Hematopoietic multipotent progenitor cell treated with erythropoietin and hydrocortisone succinate and interleukin-3 and kit ligand, for 17 days (in vitro differentiated cells): ENCODE data around the gene PRRT4.

ENCODE experiments used
- DNase-seq: peaks from one replicate; pipeline ENCODE4 v3.0.0-alpha.2; 2015; ENCODE audit warnings: low spot score

Gene PRRT4

GRCh38 chr7:128361411-128362379 is at the start of gene PRRT4:
Gene PRRT4, minus strand, starts transcription at chr7:128361690.
- no peak for DNase-seq

GRCh38 chr7:128410451-128410753 is 48.9 kb upstream of the PRRT4 start:
- no peak for DNase-seq

GRCh38 chr7:128409596-128410450 is 48.3 kb upstream of the PRRT4 start, which contains the start of gene IMPDH1:
Gene IMPDH1, minus strand, starts transcription at chr7:128409982. Its CDS starts 81 bp downstream, at chr7:128409901.
- DNase-seq = peak; percentile 66

GRCh38 chr7:128408709-128409595 is 47.5 kb upstream of the PRRT4 start:
- no peak for DNase-seq

GRCh38 chr7:128407751-128408708 is 46.5 kb upstream of the PRRT4 start:
- DNase-seq = no peak

- no peak for DNase-seq
These were observed 45.7 kb upstream of the PRRT4 start for GRCh38 chr7:128407233-128407589.

GRCh38 chr7:128406314-128407232 is 45.1 kb upstream of the PRRT4 start:
- DNase-seq = no peak

GRCh38 chr7:128405471-128406313 is 44.2 kb upstream of the PRRT4 start:
- DNase-seq = peak; percentile 25

- DNase-seq = no peak
These were observed 43.5 kb upstream of the PRRT4 start for GRCh38 chr7:128404886-128405470.

GRCh38 chr7:128404143-128404681 is 42.7 kb upstream of the PRRT4 start:
- no peak for DNase-seq

GRCh38 chr7:128403676-128404075 is 42.2 kb upstream of the PRRT4 start:
- no peak for DNase-seq

GRCh38 chr7:128402356-128402755 is 40.9 kb upstream of the PRRT4 start:
- no peak for DNase-seq

- DNase-seq = no peak
These were observed 39.1 kb upstream of the PRRT4 start for GRCh38 chr7:128400566-128400965.

- DNase-seq = no peak
These were observed 38.5 kb upstream of the PRRT4 start for GRCh38 chr7:128399991-128400390.

GRCh38 chr7:128398841-128399135 is 37.3 kb upstream of the PRRT4 start:
- no peak for DNase-seq

GRCh38 chr7:128398016-128398840 is 36.7 kb upstream of the PRRT4 start:
- DNase-seq = peak; percentile 53

- DNase-seq = no peak
These were observed 34.9 kb upstream of the PRRT4 start for GRCh38 chr7:128396357-128396756.
